GM13977 (cell line): ENCODE data around the gene ITM2C.

Experiments
- DNase-seq: peaks from one replicate; pipeline ENCODE4 v3.0.0; 2012; ENCODE audit warnings: low spot score
- in situ Hi-C: fragments of 300-500 bp; cut with MboI; formaldehyde crosslinking; loops from one replicate; pipeline ENCODE4 v1.12.0; 2022; ENCODE audit warnings: low sequenced_read_pairs, low pct_unique_long_range_greater_than_20kb, mixed read lengths, inconsistent platforms; ENCODE audit not compliant: unreplicated experiment
- TF ChIP-seq, protein P1 (sequence below): IDR thresholded peaks from 2 replicates; pipeline ENCODE4 v1.5.1; 2012; ENCODE audit warnings: mild to moderate bottlenecking, control low read depth; ENCODE audit not compliant: insufficient read depth; ENCODE audit errors: extremely low read depth, missing control alignments

The ITM2C gene

DNA sequence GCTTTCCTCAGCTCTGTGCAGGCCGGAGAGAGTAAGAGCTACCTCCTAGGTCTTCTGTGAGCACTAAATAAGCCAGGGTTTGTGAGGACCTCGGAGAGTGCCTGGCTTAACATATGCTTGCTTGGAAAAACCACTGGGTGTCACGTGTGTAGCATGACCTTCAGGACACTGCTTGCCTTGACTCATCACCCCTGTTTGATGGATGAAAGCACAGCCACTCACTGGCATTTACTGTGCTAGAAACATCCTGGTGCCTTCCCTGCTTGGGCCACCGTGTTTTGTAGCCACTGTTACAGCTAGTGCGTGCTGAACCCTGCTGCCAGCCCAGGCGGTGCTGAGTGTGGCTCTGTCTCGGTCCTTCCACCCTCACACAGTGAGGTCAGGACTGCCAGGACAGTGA is 34.8 kb upstream of the ITM2C start:
- peak; percentile 16 for DNase-seq
- in situ Hi-C loops: no loop called here
- TF ChIP-seq, protein P1, sequence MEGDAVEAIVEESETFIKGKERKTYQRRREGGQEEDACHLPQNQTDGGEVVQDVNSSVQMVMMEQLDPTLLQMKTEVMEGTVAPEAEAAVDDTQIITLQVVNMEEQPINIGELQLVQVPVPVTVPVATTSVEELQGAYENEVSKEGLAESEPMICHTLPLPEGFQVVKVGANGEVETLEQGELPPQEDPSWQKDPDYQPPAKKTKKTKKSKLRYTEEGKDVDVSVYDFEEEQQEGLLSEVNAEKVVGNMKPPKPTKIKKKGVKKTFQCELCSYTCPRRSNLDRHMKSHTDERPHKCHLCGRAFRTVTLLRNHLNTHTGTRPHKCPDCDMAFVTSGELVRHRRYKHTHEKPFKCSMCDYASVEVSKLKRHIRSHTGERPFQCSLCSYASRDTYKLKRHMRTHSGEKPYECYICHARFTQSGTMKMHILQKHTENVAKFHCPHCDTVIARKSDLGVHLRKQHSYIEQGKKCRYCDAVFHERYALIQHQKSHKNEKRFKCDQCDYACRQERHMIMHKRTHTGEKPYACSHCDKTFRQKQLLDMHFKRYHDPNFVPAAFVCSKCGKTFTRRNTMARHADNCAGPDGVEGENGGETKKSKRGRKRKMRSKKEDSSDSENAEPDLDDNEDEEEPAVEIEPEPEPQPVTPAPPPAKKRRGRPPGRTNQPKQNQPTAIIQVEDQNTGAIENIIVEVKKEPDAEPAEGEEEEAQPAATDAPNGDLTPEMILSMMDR: no peak

GRCh38 chr2:230830428-230830827 is 34.3 kb upstream of the ITM2C start:
- TF ChIP-seq, protein P1: no peak
- in situ Hi-C loops: no loop called here
- DNase-seq: no peak

DNA sequence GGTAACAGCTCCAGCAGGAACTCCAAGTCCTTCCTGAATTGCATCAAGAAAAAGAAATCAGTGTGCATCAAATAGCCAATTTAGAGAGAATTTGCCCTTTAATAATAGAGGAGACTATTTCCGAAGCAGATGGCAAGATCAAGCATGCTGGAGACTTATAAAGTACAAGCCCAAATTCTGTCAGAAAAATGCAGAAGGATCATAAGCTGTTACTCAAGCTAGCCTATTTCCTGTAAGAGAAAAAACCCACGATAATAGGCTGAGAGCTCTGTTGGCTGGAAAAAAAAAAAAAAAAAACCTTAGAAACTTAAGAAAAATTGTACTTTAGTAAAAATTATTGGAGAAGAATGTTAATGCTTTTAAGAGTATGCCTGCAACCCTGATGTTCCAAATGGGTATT is 24.4 kb upstream of the ITM2C start:
- DNase-seq: no peak
- TF ChIP-seq, protein P1: no peak
- in situ Hi-C loops: no loop called here

- in situ Hi-C loops: no loop called here
- TF ChIP-seq, protein P1: no peak
- no peak for DNase-seq
Measured at GRCh38 chr2:230842473-230842872, 22.3 kb upstream of the ITM2C start.

GRCh38 chr2:230843132-230843531 is 21.6 kb upstream of the ITM2C start:
- TF ChIP-seq, protein P1: no peak
- DNase-seq: no peak
- in situ Hi-C loops: no loop called here

- no peak for DNase-seq
- TF ChIP-seq, protein P1: no peak
- in situ Hi-C loops: no loop called here
Measured at GRCh38 chr2:230846360-230846759, 18.4 kb upstream of the ITM2C start.

DNA sequence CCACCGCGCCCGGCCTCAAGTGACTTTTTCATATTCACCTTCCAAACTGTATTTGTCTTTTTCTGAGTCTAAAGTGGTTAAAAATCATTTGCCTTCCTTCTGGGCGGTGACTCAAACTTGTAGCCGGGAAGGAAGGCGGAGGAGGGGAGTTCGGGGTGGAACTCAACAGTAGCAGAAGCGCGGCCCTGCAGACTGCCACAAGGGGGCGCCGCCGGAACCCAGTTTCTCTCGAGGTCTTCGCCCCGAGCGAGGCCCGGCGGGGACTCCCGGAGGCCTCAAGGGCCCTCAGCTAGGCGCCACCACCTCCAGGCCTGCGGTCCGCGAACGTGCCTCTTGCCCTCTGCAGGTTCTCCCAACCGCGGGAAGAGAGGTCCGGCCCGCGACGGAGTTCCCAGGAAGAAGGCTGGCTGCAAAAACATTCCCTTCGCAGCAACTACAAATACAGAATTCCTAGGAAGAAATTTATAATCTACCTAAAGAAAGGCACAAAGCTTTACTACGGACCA is 16.8 kb upstream of the ITM2C start:
- peak; percentile 89 for DNase-seq
- in situ Hi-C loops: no loop called here
- TF ChIP-seq, protein P1: peak; percentile 88
